HepG2 (cell line): ENCODE data around the gene RNF168. TPM values are rescaled to one million over a fixed set of nuclear protein-coding genes. Genes with fewer than 3 reads are reported as not detected.

ENCODE experiments used
- CBFB ChIP-seq: sonication (generic); formaldehyde crosslinking; IDR thresholded peaks from 2 replicates; pipeline ENCODE4 v1.4.0; 2020; ENCODE audit warnings: missing genetic modification reagents
- CENPX ChIP-seq: sonication (generic); formaldehyde crosslinking; IDR thresholded peaks from 2 replicates; pipeline ENCODE4 v1.9.0; 2021; ENCODE audit warnings: mild to moderate bottlenecking, missing genetic modification reagents, moderate library complexity
- DNMT3B ChIP-seq: conservative IDR thresholded peaks from 2 replicates; pipeline ENCODE4 v1.6.1; 2016; ENCODE audit warnings: missing biosample characterization, control low read depth
- EHMT2 ChIP-seq: fragments of 200-600 bp; sonication (generic); IDR thresholded peaks from 2 replicates; pipeline ENCODE4 v1.7.0; 2017; ENCODE audit warnings: antibody characterized with exemption, low read depth, low read length, borderline replicate concordance
- HMGXB3 ChIP-seq: sonication (generic); formaldehyde crosslinking; IDR thresholded peaks from 2 replicates; pipeline ENCODE4 v1.4.0; 2020; ENCODE audit warnings: missing genetic modification reagents, borderline replicate concordance
- KAT2B ChIP-seq: fragments of 150-350 bp; IDR thresholded peaks from 2 replicates; pipeline ENCODE4 v1.6.1; 2014; ENCODE audit warnings: low read depth, low read length, borderline replicate concordance
- MIER3 ChIP-seq: IDR thresholded peaks from 2 replicates; pipeline ENCODE4 v1.6.1; 2016; ENCODE audit warnings: missing compliant biosample characterization, borderline replicate concordance
- NRL ChIP-seq: sonication (generic); formaldehyde crosslinking; IDR thresholded peaks from 2 replicates; pipeline ENCODE4 v1.5.0; 2020; ENCODE audit warnings: missing genetic modification reagents, mild to moderate bottlenecking, moderate library complexity, borderline replicate concordance
- POGZ ChIP-seq: sonication (generic); formaldehyde crosslinking; IDR thresholded peaks from 2 replicates; pipeline ENCODE4 v1.4.0; 2020; ENCODE audit warnings: mild to moderate bottlenecking, missing genetic modification reagents
- REL ChIP-seq: sonication (generic); formaldehyde crosslinking; conservative IDR thresholded peaks from 2 replicates; pipeline ENCODE4 v1.8.0; 2022; ENCODE audit warnings: mild to moderate bottlenecking, missing genetic modification reagents, moderate library complexity
- SKIL ChIP-seq: sonication (generic); formaldehyde crosslinking; IDR thresholded peaks from 2 replicates; pipeline ENCODE4 v1.8.0; 2022; ENCODE audit warnings: missing genetic modification reagents, mild to moderate bottlenecking, moderate library complexity, borderline replicate concordance
- SMC3 ChIP-seq: IDR thresholded peaks from 2 replicates; pipeline ENCODE4 v1.6.1; 2011; ENCODE audit warnings: low read length, improper control_type of control experiment
- SMYD3 ChIP-seq: sonication (generic); formaldehyde crosslinking; IDR thresholded peaks from 2 replicates; pipeline ENCODE4 v1.8.1; 2023; ENCODE audit warnings: mild to moderate bottlenecking, missing genetic modification reagents
- SYNCRIP ChIP-seq: fragments of 200-400 bp; formaldehyde crosslinking; IDR thresholded peaks from 2 replicates; pipeline ENCODE4 v1.6.1; 2018; ENCODE audit warnings: mild to moderate bottlenecking, low read depth, low read length; ENCODE audit not compliant: insufficient read depth
- TAF15 ChIP-seq: fragments of 200-400 bp; formaldehyde crosslinking; IDR thresholded peaks from one replicate; pipeline ENCODE4 v1.6.1; 2018; ENCODE audit warnings: mild to moderate bottlenecking, low read depth, low read length; ENCODE audit not compliant: poor library complexity, severe bottlenecking
- ZBTB44 ChIP-seq: sonication (generic); formaldehyde crosslinking; IDR thresholded peaks from 2 replicates; pipeline ENCODE4 v1.4.0; 2020; ENCODE audit warnings: missing genetic modification reagents
- ZNF569 ChIP-seq: sonication (generic); formaldehyde crosslinking; IDR thresholded peaks from 2 replicates; pipeline ENCODE4 v1.5.0; 2020; ENCODE audit warnings: mild to moderate bottlenecking, missing genetic modification reagents, moderate library complexity, borderline replicate concordance
- ZNF691 ChIP-seq: sonication (generic); formaldehyde crosslinking; IDR thresholded peaks from 2 replicates; pipeline ENCODE4 v1.4.0; 2020; ENCODE audit warnings: missing genetic modification reagents, low read depth, mild to moderate bottlenecking, borderline replicate concordance
- ZNF790 ChIP-seq: sonication (generic); formaldehyde crosslinking; IDR thresholded peaks from 2 replicates; pipeline ENCODE4 v1.8.0; 2022; ENCODE audit warnings: missing genetic modification reagents, mild to moderate bottlenecking, borderline replicate concordance
- polyA plus RNA-seq, 8 experiments: library from polyadenylated mRNA; depleted of rRNA in 3 of 8; stranded (reverse) in 7 of 8; unstranded in 1 of 8; fragments of >200 nt; fragmentation: Illumina TruSeq in 4 of 8; extraction: Trizol in 4 of 8; gene quantifications; 2 replicates each; pipeline versions ENCODE4 v1.2.1 to v1.2.3, GENCODE V29; 2011 to 2016; ENCODE audit warnings: low read depth in 4 of 8, missing spikeins in 1 of 8, mixed read lengths in 1 of 8; ENCODE audit not compliant: insufficient read depth in 1 of 8
- total RNA-seq, 5 experiments: library from RNA; depleted of rRNA; stranded (reverse); fragments of >200 nt; fragmentation: Illumina TruSeq; extraction: Trizol; gene quantifications; 2 replicates each; pipeline ENCODE4 v1.2.3, GENCODE V29; 2016; ENCODE audit warnings: low read depth in 1 of 5

The RNF168 gene
- total and polyA plus RNA-seq, 2 of the 13 experiments (the other 11 are each of a cell fraction or from before 2014, with no cell fraction given): 3.7 to 22.9 TPM

- TF ChIP-seq ZNF691: peak; percentile 57; the same call in 1 of the 2 replicates
- no peak for TF ChIP-seq DNMT3B
- no peak for TF ChIP-seq TAF15
- no peak for TF ChIP-seq ZNF569 (CRISPR knock-in tag)
- no peak for TF ChIP-seq KAT2B
- no peak for TF ChIP-seq NRL (CRISPR knock-in tag)
- TF ChIP-seq SMC3: no peak
- peak; percentile 87 for TF ChIP-seq POGZ
- no peak for TF ChIP-seq SMYD3 (CRISPR knock-in tag)
- peak; percentile 82 for TF ChIP-seq SKIL (CRISPR knock-in tag)
- TF ChIP-seq REL (CRISPR knock-in tag): no peak; the same call in 1 of the 2 replicates
- TF ChIP-seq HMGXB3 (CRISPR knock-in tag): no peak
- TF ChIP-seq CBFB (CRISPR knock-in tag): peak; percentile 39; the same call in 1 of the 2 replicates
- TF ChIP-seq EHMT2: no peak
- TF ChIP-seq CENPX (CRISPR knock-in tag): no peak
- TF ChIP-seq SYNCRIP: no peak
- TF ChIP-seq MIER3 (CRISPR knock-in tag): peak; percentile 69; the same call in 1 of the 2 replicates
- 0 out of 2 replicates have a peak, but pooled peaks have one; percentile 57 for TF ChIP-seq ZNF790 (CRISPR knock-in tag)
- 0 out of 2 replicates have a peak, but pooled peaks have one; percentile 31 for TF ChIP-seq ZBTB44
These were observed at the start of gene RNF168 (continued) for GRCh38 chr3:196503196-196504076.
